D721Med (cell line): Measurements from ENCODE around the gene SIM2.
"Not testable (repeated sequence)": the region's sequence is repeated elsewhere in the genome, so short reads cannot be mapped to it uniquely, and the experiment has no call there.

Experiments used
- DNase-seq: peaks from one replicate; pipeline ENCODE4 v3.0.0; 2011; ENCODE audit warnings: low spot score; ENCODE audit not compliant: insufficient read length
- FAIRE-seq: peaks from 2 replicates; lab custom pipeline; 2011; peaks lifted over from hg19 to GRCh38; lab: Jason Lieb, UNC
- CTCF ChIP-seq: IDR thresholded peaks from 2 replicates; pipeline ENCODE4 v1.5.1; 2012; ENCODE audit warnings: mild to moderate bottlenecking, control low read depth; ENCODE audit not compliant: insufficient read depth; ENCODE audit errors: missing control alignments

SIM2 gene

GRCh38 chr21:36698981-36699545 is at the start of gene SIM2:
Gene SIM2, plus strand, starts transcription at chr21:36699115. Its CDS starts 632 bp downstream, at chr21:36699747.
- FAIRE-seq, result no peak
- TF ChIP-seq CTCF, result no peak

GRCh38 chr21:36654324-36654723 is 44.6 kb upstream of the SIM2 start:
- FAIRE-seq, result no peak
- TF ChIP-seq CTCF, result no peak
- no peak for DNase-seq

More at GRCh38 chr21:36698981-36699545, at the start of gene SIM2:
- DNase-seq, result no peak

GRCh38 chr21:36654796-36655325 is 44.1 kb upstream of the SIM2 start:
- no peak for TF ChIP-seq CTCF
- DNase-seq (no peak), FAIRE-seq (no peak)

- no peak for TF ChIP-seq CTCF
- DNase-seq (no peak), FAIRE-seq (no peak)
These were observed 42.8 kb upstream of the SIM2 start for GRCh38 chr21:36656138-36656537.

GRCh38 chr21:36657290-36657689 is 41.6 kb upstream of the SIM2 start:
- FAIRE-seq, DNase-seq: not testable (repeated sequence)

- no peak for DNase-seq
- no peak for TF ChIP-seq CTCF
- no peak for FAIRE-seq
These were observed 40.9 kb upstream of the SIM2 start for GRCh38 chr21:36657999-36658398.

- FAIRE-seq (no peak), DNase-seq (no peak)
These were observed 40.0 kb upstream of the SIM2 start for GRCh38 chr21:36658926-36659325.

More at GRCh38 chr21:36658926-36659325, 40.0 kb upstream of the SIM2 start:
- TF ChIP-seq CTCF, result no peak
